Aorta (tissue), 5 donors: ENCODE data around the gene ALS2. TPM values are rescaled to one million over a fixed set of nuclear protein-coding genes. Genes with fewer than 3 reads are reported as not detected.
"Not testable (repeated sequence)": the region's sequence is repeated elsewhere in the genome, so short reads cannot be mapped to it uniquely, and the experiment has no call there.

ENCODE experiments used
- ATAC-seq: fragments of 200-7000 bp; cut with Tn5 transposase; one replicate; pipeline ENCODE4 v1.9.1; 2022; ENCODE audit warnings: moderate library complexity; ENCODE audit not compliant: low FRiP score
- DNase-seq, 2 donors: peaks; one replicate each; pipeline ENCODE4 v3.0.0-alpha.2; 2020
- H3K27ac ChIP-seq, 2 donors: one replicate each; pipeline ENCODE4 v1.5.1; 2013; ENCODE audit warnings: low read length in 2 of 2, mild to moderate bottlenecking in 2 of 2, moderate library complexity in 2 of 2, control low read depth in 1 of 2, inconsistent platforms in 1 of 2, low read depth in 1 of 2
- H3K27me3 ChIP-seq, 2 donors: one replicate each; pipeline ENCODE4 v1.6.1; 2013; ENCODE audit warnings: control low read depth in 1 of 2, low read length in 1 of 2, mild to moderate bottlenecking in 1 of 2, moderate library complexity in 1 of 2; ENCODE audit not compliant: insufficient read depth in 2 of 2, control insufficient read depth in 1 of 2
- H3K36me3 ChIP-seq, 2 donors: one replicate each; pipeline ENCODE4 v1.6.1; 2013; ENCODE audit warnings: control low read depth in 1 of 2, low read length in 1 of 2, mild to moderate bottlenecking in 1 of 2; ENCODE audit not compliant: insufficient read depth in 2 of 2, control insufficient read depth in 1 of 2
- H3K4me1 ChIP-seq, 2 donors: one replicate each; pipeline ENCODE4 v1.6.1; 2013; ENCODE audit warnings: low read length in 2 of 2, control low read depth in 1 of 2, mild to moderate bottlenecking in 1 of 2, moderate library complexity in 1 of 2; ENCODE audit not compliant: insufficient read depth in 2 of 2, control insufficient read depth in 1 of 2
- H3K4me3 ChIP-seq, 2 donors: one replicate each; pipeline ENCODE4 v1.5.1; 2013; ENCODE audit warnings: low read length in 2 of 2, control low read depth in 1 of 2, mild to moderate bottlenecking in 1 of 2
- H3K9me3 ChIP-seq: one replicate; pipeline ENCODE4 v1.6.1; 2013; ENCODE audit warnings: mild to moderate bottlenecking, low read length; ENCODE audit not compliant: control insufficient read depth
- WGBS, 2 donors: extraction: QIAGEN DNeasy Blood & Tissue Kit; methylation state at CpG; one replicate each; pipeline ENCODE4 v1.1.7; 2013; 5-methylcytosine and 5-hydroxymethylcytosine counted together
- intact Hi-C, 2 donors: fragments of 100-400 bp; cut with DNase I; formaldehyde crosslinking; loops; one replicate each; pipeline versions ENCODE4 v1.14.2 to v1.15.0; 2022
- polyA plus RNA-seq, 2 donors: library from polyadenylated mRNA; stranded (reverse); fragments of 200-250 nt; gene quantifications; one replicate each; pipeline ENCODE4 v1.2.3, GENCODE V29; 2013
- total RNA-seq, 2 donors: library from RNA; stranded (reverse); fragmentation: NEBNext Ultra II Directional; extraction: Animal tissue kit (Norgen Biotek cat#: 25700); gene quantifications; one replicate each; pipeline ENCODE4 v1.2.1, GENCODE V29; 2021
- donor health status: healthy with polysubstance abuse.
- donor health status: Bipolar disorder and iron deficiency.
- donor health status: DM: no; HTN: no; CAD: no.
- donor health status: DM: no; HTN: no; CAD: no.
- donor health status: DM: yes; HTN: yes; CAD: no.

Gene ALS2
- total and polyA plus RNA-seq, 4 donors = 9.2 to 26.4 (median 17.2) TPM

- DNase-seq (no peak), ATAC-seq (no peak)
- WGBS, 2 donors = 92% methylated on average over 2 of the region's 2 CpGs
- no peaks in the 10 kb centered on the region for H3K9me3 ChIP-seq
- intact Hi-C loops = no loop called here
- no peaks in the 10 kb centered on the region for H3K4me1 ChIP-seq
- no peak overlapping the region for H3K27ac ChIP-seq
- no peaks in the 10 kb centered on the region for H3K27me3 ChIP-seq
- no peaks in the 10 kb centered on the region for H3K36me3 ChIP-seq
- H3K4me3 ChIP-seq = no peak overlapping the region
These were observed 6.2 kb downstream of the ALS2 start for GRCh38 chr2:201774546-201774945.

- H3K9me3 ChIP-seq = no peaks in the 10 kb centered on the region
- no peak overlapping the region for H3K4me3 ChIP-seq
- ATAC-seq (no peak), DNase-seq (no peak)
- no peaks in the 10 kb centered on the region for H3K36me3 ChIP-seq
- H3K27me3 ChIP-seq = no peaks in the 10 kb centered on the region
- no peaks in the 10 kb centered on the region for H3K4me1 ChIP-seq
- no peak overlapping the region for H3K27ac ChIP-seq
- intact Hi-C loops = no loop called here
- WGBS, 2 donors = 88 to 92% methylated on average over 1 of the region's 1 CpG
These were observed 6.7 kb downstream of the ALS2 start for GRCh38 chr2:201773990-201774389.

DNA sequence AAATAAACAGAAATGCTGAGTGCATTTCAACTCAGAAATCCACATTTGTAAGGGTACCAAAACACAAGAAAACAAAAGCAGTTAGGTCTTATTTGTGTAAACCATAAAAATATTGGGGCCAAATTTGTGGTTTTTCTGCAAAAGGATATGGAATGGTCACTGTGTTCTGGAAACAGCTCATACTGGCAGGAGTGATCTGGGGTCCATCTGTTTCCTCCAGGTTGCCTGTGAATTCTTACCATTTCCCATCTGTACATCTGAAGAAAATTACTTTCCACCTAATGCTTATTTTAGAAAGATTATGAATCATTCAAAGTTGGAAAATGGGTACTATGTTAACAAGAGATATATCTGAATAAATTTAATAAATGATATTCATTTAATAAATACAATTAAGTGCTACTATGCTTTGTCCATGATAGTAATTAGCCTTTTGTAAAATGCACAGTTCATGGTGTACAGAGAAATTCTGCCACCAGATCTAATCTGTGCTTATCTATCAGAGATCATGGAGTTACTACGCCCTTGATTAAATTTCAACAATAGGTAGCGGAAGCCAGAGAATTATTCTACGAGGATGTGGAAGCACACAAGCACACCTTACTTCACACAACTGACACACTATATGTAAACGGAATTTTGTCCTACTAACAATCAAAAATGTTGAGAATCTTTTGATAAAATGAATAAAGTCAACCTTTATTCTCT lies 10.9 kb downstream of the ALS2 start:
- no peaks in the 10 kb centered on the region for H3K9me3 ChIP-seq
- DNase-seq (no peak), ATAC-seq (no peak)
- H3K4me3 ChIP-seq = no peak overlapping the region
- H3K36me3 ChIP-seq = peaks cover 0 to 2% of the 10 kb centered on the region in 2 donors
- intact Hi-C loops = no loop called here
- H3K27ac ChIP-seq = no peak overlapping the region
- no peaks in the 10 kb centered on the region for H3K4me1 ChIP-seq
- H3K27me3 ChIP-seq = no peaks in the 10 kb centered on the region
- 89 to 92% methylated on average over 4 of the region's 4 CpGs for WGBS, 2 donors

GRCh38 chr2:201768918-201769317 lies 11.8 kb downstream of the ALS2 start:
- DNase-seq (no peak), ATAC-seq (no peak)
- no peaks in the 10 kb centered on the region for H3K27me3 ChIP-seq
- H3K4me3 ChIP-seq = no peak overlapping the region
- H3K36me3 ChIP-seq = peaks cover 0 to 2% of the 10 kb centered on the region in 2 donors
- H3K4me1 ChIP-seq = no peaks in the 10 kb centered on the region
- H3K27ac ChIP-seq = no peak overlapping the region
- intact Hi-C loops = no loop called here
- no peaks in the 10 kb centered on the region for H3K9me3 ChIP-seq
- WGBS, 2 donors = 64 to 68% methylated on average over 1 of the region's 1 CpG

DNA sequence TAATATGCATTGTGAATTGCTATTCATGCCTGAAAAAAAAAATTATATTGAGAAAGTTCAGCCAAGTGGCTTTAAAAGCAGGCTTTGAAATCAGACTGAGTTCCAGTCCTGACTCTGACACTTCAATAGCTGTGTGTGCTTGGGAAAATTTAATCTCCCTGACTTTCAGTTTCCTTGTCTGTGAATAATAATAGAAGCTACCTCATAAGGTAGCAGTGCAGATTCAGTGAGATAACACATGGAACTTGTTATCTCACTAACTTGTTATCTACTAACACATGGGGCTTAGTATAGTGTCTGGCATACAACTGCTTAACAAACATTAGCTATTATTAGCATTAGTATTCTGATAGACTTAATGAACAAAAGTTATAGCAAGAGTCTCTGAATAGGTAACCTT lies 14.9 kb downstream of the ALS2 start:
- Histone ChIP-seq H3K27me3 (no peaks in the 10 kb centered on the region), H3K4me1 (no peaks in the 10 kb centered on the region), H3K9me3 (no peaks in the 10 kb centered on the region), H3K36me3 (peaks cover 0 to 9% of the 10 kb centered on the region in 2 donors), H3K4me3 (no peak overlapping the region), H3K27ac (no peak overlapping the region)
- ATAC-seq = no peak
- intact Hi-C loops = no loop called here
- no peak for DNase-seq

DNA sequence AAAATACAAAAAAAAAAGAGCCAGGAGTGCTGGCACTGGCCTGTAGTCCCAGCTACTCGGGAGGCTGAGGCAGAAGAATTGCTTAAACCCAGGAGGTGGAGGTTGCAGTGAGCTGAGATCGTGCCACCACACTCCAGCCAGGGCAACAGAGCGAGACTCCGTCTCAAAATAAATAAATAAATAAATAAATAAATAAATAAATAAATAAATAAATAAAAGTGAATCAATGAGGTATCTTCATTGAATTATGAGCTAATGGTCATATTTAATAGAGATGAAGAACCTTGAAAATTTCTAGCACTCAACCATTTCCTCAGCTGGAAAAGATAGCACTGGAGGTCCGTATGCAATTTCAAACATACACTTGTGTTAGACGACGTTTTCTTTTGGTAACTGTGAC lies 16.3 kb downstream of the ALS2 start:
- H3K27me3 ChIP-seq, ATAC-seq, H3K4me3 ChIP-seq, H3K27ac ChIP-seq, H3K36me3 ChIP-seq, H3K9me3 ChIP-seq, H3K4me1 ChIP-seq, DNase-seq, intact Hi-C loops: not testable (repeated sequence)
- 96% methylated on average over 7 of the region's 7 CpGs for WGBS, 2 donors

DNA sequence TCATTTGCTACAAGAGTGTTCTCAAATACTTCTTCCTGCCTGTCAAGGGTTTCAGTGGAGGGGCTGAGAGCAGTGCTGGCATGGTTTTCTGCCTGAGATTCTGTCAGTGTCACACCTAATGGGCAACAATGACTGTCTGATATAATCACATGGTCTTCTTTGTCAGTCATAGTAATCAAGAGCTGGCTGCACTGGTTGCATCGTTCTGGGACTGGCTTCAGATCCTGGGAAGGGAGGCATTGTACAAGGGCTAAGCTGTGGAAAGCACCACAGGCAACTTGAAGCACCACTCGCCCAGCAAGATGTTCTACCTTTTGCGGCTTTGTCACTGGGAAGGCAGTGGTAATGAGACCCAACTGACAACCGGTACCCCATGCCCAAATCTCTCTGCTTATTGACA lies 19.6 kb downstream of the ALS2 start:
- WGBS, 2 donors = 90 to 94% methylated on average over 4 of the region's 4 CpGs
- Histone ChIP-seq H3K27ac (no peak overlapping the region), H3K9me3 (no peaks in the 10 kb centered on the region), H3K36me3 (peaks cover 0 to 15% of the 10 kb centered on the region in 2 donors), H3K27me3 (no peaks in the 10 kb centered on the region), H3K4me1 (no peaks in the 10 kb centered on the region), H3K4me3 (no peak overlapping the region)
- ATAC-seq (no peak), DNase-seq (no peak)
- intact Hi-C loops = no loop called here

GRCh38 chr2:201759567-201759966 lies 21.2 kb downstream of the ALS2 start:
- Histone ChIP-seq H3K4me3 (no peak overlapping the region), H3K4me1 (no peaks in the 10 kb centered on the region), H3K27me3 (no peaks in the 10 kb centered on the region), H3K9me3 (no peaks in the 10 kb centered on the region), H3K27ac (no peak overlapping the region), H3K36me3 (peaks cover 0 to 14% of the 10 kb centered on the region in 2 donors)
- DNase-seq (no peak), ATAC-seq (no peak)
- intact Hi-C loops = no loop called here
- 96 to 98% methylated on average over 1 of the region's 1 CpG for WGBS, 2 donors

GRCh38 chr2:201758873-201759272 lies 21.9 kb downstream of the ALS2 start:
- Histone ChIP-seq H3K27ac (no peak overlapping the region), H3K4me3 (no peak overlapping the region), H3K27me3 (no peaks in the 10 kb centered on the region), H3K4me1 (no peaks in the 10 kb centered on the region), H3K9me3 (no peaks in the 10 kb centered on the region), H3K36me3 (peaks cover 0 to 14% of the 10 kb centered on the region in 2 donors)
- intact Hi-C loops = no loop called here
- WGBS, 2 donors = 87 to 89% methylated on average over 3 of the region's 3 CpGs
- no peak for DNase-seq
- ATAC-seq = no peak
